HG02885 (cell line): ENCODE results near the gene QRFP.

Experiments
- ATAC-seq: cut with Tn5 transposase; IDR thresholded peaks from one replicate; pipeline ENCODE4 v1.9.1; 2021; ENCODE audit warnings: mild to moderate bottlenecking; ENCODE audit not compliant: unreplicated experiment, poor library complexity

The QRFP gene

DNA sequence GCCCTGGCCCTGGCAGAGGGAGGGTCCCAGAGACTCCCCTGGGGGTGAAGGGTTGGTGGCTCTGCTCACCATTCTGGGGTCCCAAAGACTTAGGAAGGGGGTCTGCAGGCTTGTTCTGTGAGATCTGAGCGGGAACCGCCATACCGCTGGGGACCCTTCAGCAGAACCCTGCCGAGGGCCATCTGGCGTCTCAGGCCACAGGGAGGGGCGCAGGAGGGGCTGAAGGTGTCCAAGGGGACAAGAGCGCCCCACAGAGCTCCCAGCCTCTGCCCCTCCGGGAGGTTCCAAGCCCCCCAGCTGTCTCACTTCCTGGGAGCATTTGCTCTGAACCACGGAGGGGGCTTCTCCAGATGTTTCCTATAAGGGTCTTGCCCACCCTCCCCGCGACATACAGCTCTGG lies 37.6 kb upstream of the QRFP start:
- ATAC-seq: no peak

DNA sequence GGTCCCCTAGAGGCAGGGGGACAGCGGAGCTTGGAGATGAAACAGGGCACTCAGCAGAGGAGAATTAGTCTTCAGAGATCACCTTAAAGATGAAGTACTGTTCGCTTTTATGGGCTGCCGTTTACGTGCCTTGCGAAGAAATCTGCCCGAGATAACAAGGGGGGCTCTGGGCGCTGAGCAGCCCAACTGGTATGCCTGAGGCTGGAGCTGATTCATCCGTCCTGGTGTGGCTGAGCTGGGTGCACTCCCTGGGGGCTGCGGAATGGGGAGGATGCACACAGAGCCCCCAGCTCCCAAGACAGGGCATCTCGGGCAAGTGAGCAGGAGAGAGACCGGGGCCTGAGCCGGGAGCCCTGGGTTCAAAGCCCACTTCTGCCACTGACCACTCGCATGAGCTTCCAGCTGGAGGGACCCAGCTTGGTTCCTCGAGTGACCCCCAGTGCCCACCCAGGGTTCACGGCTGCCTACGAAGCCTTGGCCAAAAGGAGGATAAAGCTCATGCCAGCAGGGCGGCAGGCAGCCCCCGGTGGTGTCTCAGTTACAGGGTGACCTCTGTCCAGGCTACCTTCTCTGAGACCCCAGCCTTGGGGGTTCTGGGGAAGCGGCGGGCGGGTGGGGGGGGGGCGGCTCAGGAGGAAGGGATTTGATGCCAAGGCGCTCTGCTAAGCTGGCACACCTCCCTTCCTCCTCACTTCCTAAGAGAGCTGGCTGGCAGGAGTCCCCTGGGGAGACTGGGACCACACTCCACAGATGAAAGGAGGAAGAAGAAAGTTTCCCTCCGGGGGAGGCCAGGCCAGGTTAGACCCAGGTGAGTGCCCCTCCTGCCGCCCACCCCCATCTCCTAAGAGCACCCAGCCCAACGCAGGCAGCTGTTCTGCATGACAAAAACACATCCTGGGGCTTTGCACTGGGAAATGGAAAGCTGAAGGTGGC lies 36.8 kb upstream of the QRFP start:
- no peak for ATAC-seq

DNA sequence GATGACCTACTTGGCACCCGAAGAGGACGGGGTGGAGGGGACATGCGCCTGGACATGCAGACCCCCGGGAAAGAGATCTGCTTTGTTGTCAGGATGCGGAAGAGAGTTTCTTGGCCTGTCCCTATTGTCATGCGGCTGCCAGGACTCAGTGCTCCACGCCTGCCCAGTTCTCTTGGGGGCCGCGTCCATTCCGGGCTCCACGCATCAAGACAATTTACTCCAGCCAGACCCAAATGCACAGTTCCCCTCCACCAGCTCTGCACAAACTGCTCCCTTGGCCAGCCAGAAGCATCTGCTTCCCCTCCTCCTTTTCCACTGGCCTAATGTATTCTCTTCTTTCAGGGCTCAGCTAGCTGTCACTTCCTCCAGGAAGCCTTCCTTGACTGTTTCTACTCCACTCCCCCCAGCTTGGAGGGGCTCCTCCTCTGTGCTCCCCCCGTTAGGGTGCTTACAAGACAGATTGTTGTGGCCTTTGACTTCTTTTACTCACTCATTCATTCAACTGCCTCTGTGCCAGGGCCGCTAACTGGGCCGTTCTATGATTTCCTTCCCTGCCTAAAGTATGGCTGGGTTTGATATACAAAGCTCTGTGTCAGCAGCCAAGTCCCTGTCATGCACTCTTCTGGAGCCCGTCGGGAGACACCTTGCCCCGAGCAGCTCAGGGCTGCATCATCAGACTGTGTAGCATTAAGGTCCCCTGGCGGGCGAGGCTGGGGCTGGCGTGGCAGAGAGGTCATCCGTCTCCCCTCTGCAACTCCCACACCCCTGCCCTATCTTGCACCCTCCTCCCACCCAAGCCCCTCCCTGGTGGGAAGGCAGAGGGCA lies 35.9 kb upstream of the QRFP start:
- ATAC-seq: no peak

DNA sequence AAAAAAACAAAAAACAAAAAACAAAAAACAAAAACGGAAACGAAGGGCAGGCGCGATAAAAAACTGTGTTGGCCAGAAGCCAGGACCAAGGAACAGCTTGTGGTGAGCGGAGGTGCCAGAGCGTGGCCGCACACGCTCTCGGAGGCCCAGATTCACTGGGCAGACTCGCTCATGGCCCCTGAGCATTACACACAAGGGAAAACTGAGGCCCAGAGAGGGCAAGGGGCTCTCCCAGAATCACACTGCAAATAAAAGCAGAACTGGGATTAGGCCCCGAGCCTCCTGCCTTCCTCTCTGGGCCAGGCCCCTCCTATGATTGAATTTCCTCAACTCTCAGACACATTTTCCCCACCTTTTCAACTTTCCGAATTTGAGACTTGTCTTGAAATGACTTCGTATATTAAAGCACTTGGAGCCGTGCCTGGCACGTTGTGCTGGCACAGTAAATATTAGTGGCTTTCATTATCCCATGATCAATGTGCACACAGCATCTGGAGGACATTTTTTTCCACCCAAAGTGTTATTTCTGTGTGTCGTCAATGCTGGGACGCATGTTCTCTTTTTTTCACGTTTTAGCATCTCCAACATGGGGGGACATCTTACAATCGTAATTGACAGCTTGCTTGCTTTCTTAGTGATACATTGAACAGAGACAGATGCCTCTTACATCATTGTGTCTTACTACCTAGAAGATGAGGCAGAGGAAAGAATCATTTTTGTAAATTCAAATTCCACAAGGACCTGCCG lies 35.1 kb upstream of the QRFP start:
- peak; percentile 40 for ATAC-seq

DNA sequence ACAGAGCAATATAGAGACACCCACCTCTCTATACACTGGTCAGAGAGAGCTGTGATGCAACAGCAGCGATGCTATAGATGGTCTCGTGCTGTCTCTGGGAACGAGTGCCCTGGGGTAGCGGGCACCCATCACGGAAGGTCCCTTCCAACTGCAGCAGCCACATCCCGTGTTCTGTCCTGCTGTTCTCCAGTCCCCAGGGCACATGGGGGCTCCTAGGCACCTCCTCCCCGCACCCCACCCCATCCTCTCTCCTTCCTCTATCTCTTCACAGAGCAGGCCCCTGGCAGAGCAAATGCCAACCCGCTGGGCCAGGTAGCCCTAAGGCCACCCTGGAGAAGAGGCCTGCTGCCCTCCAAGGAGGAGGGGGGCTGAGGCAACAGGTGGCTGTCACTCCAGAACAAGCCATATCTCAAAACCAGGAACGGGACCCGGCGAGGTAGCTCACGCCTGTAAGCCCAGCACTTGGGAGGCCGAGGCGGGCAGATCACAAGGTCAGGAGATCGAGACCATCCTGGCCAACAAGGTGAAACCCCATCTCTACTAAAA lies 34.3 kb upstream of the QRFP start:
- ATAC-seq: no peak

DNA sequence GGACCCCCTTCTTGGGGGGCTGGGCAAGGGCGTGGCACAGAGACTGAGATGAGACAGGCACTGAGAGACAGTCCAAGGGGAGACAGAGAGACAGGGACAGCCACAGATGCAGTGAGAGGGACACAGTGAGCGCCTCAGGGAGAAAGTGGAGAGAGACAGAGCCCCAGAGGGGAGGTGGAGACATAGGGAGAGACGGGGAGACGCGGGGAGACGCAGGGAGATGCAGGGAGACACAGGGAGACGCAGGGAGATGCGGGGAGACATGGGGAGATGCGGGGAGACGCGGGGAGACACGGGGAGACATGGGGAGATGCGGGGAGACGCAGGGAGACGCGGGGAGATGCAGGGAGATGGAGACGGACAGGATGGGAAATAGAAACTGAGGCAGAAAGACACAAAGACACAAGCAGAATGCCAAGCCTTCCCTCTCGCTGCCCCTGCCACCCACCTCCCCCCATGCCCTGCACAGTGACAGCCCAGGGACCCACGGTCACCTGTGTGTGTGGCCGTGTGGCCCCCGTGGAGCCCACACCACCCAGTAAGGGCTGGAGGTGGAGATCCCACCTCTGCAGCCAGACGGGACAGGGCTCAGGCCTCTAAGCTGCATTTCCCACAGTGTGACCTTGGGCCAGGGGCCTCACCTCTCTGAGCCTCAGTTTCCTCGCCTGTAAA lies 33.7 kb upstream of the QRFP start:
- ATAC-seq: no peak

DNA sequence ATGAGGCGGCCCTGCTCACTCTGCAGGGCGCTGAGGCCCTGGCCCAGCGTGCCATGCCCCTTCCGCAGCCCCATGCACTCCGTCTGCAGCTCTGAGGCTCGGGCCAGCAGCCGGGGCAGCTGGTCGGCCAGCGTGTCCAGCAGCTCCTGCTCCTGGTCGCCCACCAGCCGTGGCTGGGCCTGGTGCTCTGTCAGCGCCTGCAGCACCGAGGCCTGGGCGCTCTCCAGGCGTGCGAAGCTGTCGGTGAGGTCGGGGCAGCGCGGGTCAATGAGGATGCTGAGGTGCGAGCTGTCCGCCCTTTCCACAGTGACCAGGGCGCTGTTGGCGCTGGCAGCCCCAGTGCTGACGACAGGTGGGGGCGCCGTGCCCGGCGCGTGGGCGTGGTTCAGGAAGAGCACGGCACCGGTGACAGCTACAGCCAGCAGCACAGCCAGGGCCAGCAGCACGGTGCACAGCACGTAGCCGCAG lies 33.0 kb upstream of the QRFP start:
- ATAC-seq: no peak

DNA sequence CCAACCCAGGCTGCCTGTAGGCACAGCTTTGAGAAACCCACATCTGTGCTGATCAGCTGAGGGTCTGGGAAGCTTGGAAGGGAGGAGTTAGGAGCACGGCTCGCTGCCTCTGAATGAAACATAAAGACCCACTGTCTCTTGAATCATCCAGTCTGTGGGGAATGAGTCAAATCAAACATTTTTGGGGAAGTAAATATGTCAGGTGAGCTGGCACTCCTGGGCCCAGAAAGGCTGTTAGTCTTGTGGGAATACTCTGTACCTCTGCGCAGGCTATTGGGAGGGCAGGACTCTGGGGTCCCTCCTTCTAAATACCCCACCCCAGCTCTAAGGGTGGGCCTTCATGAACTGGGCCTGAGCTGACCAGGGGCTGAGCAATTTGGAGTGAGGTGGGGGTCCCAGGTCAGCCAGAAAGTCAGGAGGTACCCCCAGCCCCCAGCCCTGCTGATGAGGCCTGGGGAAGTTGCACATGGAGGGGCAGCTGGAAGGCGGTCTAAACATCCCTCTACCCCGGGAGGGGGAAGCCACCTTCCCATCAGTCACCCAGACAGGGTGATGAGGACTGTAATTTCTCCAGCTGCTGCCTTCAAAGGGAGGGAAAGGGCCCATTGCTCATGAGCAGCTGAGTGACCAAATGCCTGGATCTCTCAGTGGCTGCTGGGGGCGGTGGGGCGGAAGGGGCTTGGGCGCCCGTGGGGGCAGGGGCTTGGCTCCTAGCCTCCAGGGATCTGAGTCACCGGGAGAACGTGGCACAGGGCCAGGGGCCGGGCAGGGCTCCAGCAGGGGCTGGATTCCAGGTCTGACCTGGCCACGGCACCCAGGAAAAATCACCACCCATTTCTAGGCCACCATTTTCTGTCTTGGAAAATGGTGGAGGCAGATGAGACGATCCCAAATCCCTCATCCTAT lies 31.6 kb upstream of the QRFP start:
- no peak for ATAC-seq

DNA sequence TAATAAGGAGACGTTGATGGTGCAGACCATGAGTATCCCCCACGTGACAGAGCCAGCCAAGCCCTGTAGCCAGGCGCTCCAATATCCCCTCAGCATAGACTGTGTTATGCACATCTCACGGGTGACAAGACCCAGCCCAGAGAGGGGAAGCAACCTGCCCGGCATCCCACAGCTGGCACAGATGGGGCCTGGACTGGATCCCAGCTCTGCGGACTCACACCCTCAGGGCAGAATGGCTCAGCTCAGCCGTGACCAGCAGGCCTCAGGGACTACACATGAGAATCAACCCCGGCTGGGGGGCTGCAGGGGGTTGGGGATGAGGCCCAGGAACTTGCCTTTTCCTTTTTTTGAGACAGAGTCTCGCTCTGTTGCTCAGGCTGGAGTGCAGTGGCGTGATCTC lies 30.7 kb upstream of the QRFP start:
- ATAC-seq: no peak

DNA sequence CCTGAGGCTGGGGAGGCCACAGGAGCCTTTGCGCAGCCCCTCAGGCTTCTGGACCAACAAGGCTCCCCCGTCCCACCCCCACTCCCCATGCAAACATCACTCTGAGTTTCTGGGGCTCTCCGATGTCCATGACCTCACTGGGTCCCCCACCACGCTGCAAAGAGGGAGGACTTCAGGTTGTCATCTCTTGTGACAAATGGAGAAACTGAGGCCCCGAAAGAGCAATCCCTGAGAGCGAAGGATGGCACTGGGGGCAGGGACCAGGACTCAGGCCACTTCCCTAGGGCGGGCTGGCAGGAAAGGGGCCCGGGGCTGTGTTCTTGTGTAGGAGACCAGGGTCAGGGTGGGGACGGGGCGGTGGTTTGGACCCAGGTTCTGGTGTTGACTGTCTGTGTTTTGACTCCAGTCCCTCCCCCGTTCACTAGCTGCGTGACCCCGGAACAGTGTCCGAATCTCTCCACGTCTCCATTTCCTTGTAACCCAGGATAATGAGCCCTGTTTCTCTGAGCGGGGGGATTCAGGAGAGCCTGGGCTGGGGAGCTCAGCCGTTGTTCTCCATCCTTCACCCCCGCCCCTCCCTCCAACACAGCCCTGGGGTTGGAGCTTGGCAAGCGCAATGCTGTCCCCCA lies 28.6 kb upstream of the QRFP start:
- ATAC-seq: no peak

DNA sequence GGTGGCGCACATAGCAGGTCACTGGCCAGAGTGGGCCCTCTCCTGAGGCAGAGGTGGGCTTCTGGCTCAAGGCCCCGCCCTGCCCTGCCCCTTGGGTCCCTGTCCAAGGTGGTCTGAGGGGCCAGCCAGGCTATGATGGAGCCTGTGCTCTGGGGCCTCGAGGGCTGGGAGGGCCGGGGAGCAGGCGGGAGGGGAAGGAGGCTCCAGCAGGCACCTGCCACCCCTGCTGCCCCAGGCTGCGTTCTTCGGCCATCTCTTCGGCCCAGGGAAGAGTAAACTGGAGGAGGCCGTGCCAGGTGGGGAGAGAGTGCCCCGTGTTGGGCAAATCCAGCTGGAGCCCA lies 27.8 kb upstream of the QRFP start:
- no peak for ATAC-seq

DNA sequence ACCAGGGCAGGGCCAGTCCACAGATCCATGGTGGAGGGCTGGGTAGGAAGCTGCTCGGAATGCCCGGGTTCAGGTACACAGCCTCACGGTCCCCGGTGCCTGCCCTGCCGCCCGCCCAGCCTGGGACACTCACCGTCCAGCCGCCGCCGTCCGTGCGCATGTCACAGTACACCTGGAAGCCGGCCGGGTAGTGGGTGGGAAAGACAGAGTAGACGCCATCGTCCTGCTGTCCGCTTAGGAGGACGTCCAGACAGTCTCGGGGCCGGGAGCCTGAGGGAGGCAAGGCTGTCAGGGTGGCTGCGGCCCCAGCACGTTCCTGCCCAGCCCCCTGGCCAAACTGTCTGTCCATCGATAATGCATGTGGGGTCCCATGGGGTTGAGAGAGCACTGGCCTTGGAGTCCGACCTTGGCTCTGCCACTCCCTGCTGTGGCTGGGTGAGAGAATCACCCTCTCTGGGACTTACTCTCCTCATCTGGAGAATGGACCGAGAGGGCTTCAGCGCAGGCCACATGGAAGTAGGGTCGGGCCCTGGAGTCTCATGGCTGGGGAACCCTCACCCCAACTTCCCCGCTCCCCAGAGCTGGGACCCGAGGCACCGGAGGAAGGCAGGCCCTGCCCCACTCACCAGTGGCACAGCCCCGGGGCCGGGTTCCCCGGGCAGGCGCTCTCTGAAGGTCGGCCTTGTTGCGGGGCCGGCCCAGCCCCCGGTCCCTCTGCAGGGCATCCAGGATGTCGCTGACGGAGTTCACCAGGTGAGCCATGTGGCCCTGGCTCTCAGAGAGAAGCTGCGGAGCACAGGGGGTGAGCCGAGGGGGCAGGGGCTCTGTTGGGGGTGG lies 27.2 kb upstream of the QRFP start:
- ATAC-seq: no peak

DNA sequence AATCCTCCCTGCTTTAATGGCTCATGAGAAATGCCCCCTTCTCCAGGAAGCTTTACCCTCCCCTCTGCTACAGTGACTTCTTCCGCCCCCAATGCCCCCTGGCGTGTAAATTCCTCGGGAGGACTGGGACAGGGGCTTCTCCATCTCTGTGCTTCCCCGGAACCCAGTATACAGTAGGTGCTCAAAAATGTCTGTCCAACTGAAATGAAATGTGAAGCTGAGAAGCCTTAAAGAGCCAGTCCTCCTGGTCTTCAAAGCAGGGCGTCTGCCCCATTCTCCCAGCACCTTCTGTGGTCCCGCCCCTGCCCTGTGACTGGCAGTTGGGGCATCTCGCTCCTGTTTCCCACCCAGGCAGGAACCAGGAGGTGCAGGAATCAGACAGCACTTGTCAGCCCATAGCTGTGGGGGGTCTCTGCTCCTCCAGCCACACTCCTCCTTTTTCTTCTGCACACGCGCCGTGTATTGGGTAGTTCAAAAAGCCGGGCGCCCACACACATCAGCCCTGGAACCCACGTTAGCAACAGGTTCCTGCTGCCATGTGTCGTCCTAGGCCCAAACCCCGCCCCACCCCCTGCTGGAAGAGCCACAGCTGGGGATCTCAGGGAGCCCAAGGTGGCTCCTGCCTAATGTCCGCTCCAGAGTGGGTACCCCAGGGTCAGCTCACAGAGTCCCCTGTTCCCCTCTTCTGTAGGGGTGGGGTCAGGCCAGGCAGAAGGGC lies 26.4 kb upstream of the QRFP start:
- no peak for ATAC-seq

DNA sequence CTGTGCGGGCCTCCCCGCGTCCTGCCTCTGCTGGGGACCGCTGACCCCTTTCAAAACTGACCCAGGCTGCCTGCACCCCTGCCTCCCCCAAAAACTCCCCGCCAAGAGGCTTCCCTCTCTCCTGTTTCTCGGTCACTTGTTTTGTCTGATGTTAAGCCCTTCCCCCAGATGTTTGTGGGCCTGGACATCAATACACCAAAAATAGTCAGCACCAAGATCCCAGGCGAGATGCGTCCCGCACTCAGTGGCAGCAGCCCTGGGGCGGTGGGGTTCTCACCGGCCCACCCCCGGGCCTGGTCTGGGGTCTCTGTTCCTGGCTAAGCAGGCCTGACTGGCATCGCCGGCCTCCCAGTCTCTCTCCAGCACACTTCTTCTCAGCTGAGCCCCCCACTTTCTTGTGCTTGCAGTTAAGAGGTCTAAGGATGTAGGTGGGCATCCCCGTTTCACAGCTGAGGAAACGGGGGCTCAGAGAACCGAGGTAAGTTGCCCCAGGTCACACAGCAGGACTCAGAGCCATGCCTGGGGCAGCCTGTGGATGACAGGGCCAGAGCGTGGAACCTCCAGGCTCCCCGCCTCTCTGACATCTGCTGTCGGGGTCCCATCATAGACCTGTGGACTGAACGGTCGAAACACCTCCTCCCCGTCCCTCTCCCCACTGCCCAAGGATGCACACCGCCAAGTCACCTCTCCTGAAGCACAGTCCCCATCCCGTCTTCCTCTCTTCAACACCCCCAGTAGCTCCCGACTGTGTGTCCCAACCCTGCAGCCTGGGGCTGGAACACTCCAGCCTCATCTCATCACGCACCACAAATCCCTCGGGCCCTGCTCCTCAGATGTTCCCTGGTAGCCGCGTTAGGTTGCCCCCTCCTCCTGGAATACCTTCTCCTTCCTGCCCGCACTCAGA lies 25.6 kb upstream of the QRFP start:
- no peak for ATAC-seq

DNA sequence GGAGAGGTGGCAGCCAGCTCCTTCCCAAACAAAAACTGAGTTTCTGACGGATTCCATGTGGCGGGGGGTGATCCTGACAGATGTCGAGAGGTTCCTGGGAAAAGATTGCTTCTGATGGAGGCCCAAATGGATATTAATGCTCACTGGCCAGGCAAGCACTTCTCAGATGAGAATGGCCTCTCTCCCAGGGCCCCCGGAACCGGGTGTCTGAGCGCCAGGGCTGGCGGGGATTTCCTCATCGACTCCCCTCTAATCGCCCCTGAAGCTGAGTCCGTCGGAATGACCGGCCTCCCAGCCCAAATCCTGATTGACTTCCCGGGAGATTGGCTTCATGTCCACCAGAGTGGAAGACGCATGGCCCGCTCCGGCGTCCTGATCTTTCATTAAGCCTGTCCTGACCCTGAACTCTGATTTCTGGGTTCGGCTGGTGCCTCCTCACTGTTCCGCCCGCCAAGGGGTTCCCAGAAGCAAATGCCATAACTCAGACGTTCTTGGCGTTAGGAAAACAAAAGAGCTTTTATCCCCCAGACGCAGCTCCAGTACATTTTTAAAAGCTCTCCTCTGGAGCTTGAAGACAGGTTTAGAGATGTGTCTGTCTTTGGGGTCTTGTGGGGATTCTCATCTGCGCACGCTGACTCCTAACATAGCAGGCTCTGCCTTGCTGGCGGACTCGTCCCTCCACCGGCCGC lies 24.8 kb upstream of the QRFP start:
- no peak for ATAC-seq
